ENCODE data around the gene TMEM259. TPM values are rescaled to one million over a fixed set of nuclear protein-coding genes. Genes with fewer than 3 reads are reported as not detected.
A peak's percentile ranks its signal among the peaks of the same experiment; 100 is the strongest.

TMEM259 gene
- total and polyA plus RNA-seq, 9 of the 15 experiments (the other 6 are each of a cell fraction or from before 2014, with no cell fraction given): 0.52 to 231 (median 63.6) TPM

- TF ChIP-seq TCF15 (CRISPR knock-in tag; IDR thresholded peaks at IDR 0.05) (0 out of 2 replicates have a peak, but pooled peaks have one; percentile 74), MCM2 (IDR thresholded peaks at IDR 0.05; ENCODE audit: low read depth) (no peak), CTBP1 (IDR thresholded peaks at IDR 0.05; ENCODE audit: borderline replicate concordance) (peak; percentile 79; the same call in 1 of the 2 replicates), ZNF12 (CRISPR knock-in tag; IDR thresholded peaks at IDR 0.05) (0 out of 2 replicates have a peak, but pooled peaks have one; percentile 7), KDM1A (IDR thresholded peaks at IDR 0.05) (peak in 1 of 2 experiments; percentile 72; a peak in 3 of 4 replicates), TCFL5 (CRISPR knock-in tag; conservative IDR thresholded peaks at IDR 0.05) (no peak), ARID2 (IDR thresholded peaks at IDR 0.05) (no peak), CTCF (IDR thresholded peaks at IDR 0.05 in 2 of 3, conservative IDR thresholded peaks at IDR 0.05 in 1 of 3; ENCODE audit: insufficient read depth in 2 of 3, low read depth in 1 of 3, low read length in 3 of 3) (no peak), CAMTA2 (CRISPR knock-in tag; conservative IDR thresholded peaks at IDR 0.05) (no peak), TFAP4 (CRISPR knock-in tag; IDR thresholded peaks at IDR 0.05; ENCODE audit: borderline replicate concordance) (peak; percentile 92), POLR2G (IDR thresholded peaks at IDR 0.05; ENCODE audit: low read depth, low read length) (peak; percentile 74), NEUROD1 (IDR thresholded peaks at IDR 0.05; ENCODE audit: borderline replicate concordance, low read depth, low read length, partially characterized antibody) (peak; percentile 51), ZBTB1 (CRISPR knock-in tag; IDR thresholded peaks at IDR 0.05; ENCODE audit: borderline replicate concordance, low read depth) (0 out of 2 replicates have a peak, but pooled peaks have one; percentile 21), RAD51 (IDR thresholded peaks at IDR 0.05; ENCODE audit: borderline replicate concordance, low read depth) (no peak), ZBTB49 (CRISPR knock-in tag; IDR thresholded peaks at IDR 0.05; ENCODE audit: borderline replicate concordance) (no peak), MYC (IDR thresholded peaks at IDR 0.05; ENCODE audit: low read depth, low read length) (peak; percentile 83), MYC (CRISPR knock-in tag; IDR thresholded peaks at IDR 0.05; ENCODE audit: borderline replicate concordance, low read depth) (0 out of 2 replicates have a peak, but pooled peaks have one; percentile 67), RBM22 (IDR thresholded peaks at IDR 0.05; ENCODE audit: low read depth, low read length, poor library complexity, severe bottlenecking) (no peak), NCOA4 (IDR thresholded peaks at IDR 0.05; ENCODE audit: partially characterized antibody) (no peak), CHD4 (IDR thresholded peaks at IDR 0.05; ENCODE audit: insufficient read depth, insufficient replicate concordance, low read depth, low read length, poor library complexity, severe bottlenecking) (no peak), KLF1 (tag; IDR thresholded peaks at IDR 0.05) (peak; percentile 70; the same call in 1 of the 2 replicates)
Observed at GRCh38 chr19:980133-980998, 40.6 kb downstream of the TMEM259 start (continued).
